MCF 10A (cell line): ENCODE results near the gene MAPK11. TPM values are rescaled to one million over a fixed set of nuclear protein-coding genes. Genes with fewer than 3 reads are reported as not detected.

Experiments
- BruUV-seq: library from RNA; stranded (reverse); fragments of 400-500 nt; replicated peaks from 2 replicates; lab custom pipeline; 2021; lab: Mats Ljungman, UMichigan
- CTCF ChIA-PET: fragments of 300-600 bp; sonication (Branson Sonifier 250); formaldehyde crosslinking; extraction: SDS; loops from one replicate; lab custom pipeline; 2021; ENCODE audit warnings: antibody characterized with exemption, inconsistent platforms; lab: Yijun Ruan, JAX
- POLR2A ChIA-PET: fragments of 300-600, 350-650 bp; sonication (Branson Sonifier 250); formaldehyde crosslinking; extraction: SDS; loops from one replicate; lab custom pipeline; 2020; ENCODE audit warnings: antibody characterized with exemption, inconsistent platforms; lab: Yijun Ruan, JAX
- DNase-seq: peaks from one replicate; pipeline ENCODE4 v3.0.0-alpha.2; 2018; ENCODE audit not compliant: unreplicated experiment
- H3K27ac Mint-ChIP-seq: one replicate; pipeline ENCODE4 v1.8.0; 2022; ENCODE audit warnings: mild to moderate bottlenecking, low read depth, mixed read lengths; ENCODE audit not compliant: unreplicated experiment
- H3K27me3 Mint-ChIP-seq: one replicate; pipeline ENCODE4 v1.8.0; 2022; ENCODE audit warnings: mixed read lengths; ENCODE audit not compliant: insufficient read depth, unreplicated experiment
- H3K36me3 Mint-ChIP-seq: one replicate; pipeline ENCODE4 v1.8.0; 2022; ENCODE audit warnings: mild to moderate bottlenecking, moderate library complexity, mixed read lengths; ENCODE audit not compliant: insufficient read depth, unreplicated experiment
- H3K4me1 Mint-ChIP-seq: one replicate; pipeline ENCODE4 v1.8.0; 2022; ENCODE audit warnings: mixed read lengths; ENCODE audit not compliant: insufficient read depth, unreplicated experiment
- H3K4me3 Mint-ChIP-seq: one replicate; pipeline ENCODE4 v1.8.0; 2022; ENCODE audit warnings: mild to moderate bottlenecking, moderate library complexity, mixed read lengths; ENCODE audit not compliant: unreplicated experiment
- H3K9me3 Mint-ChIP-seq: one replicate; pipeline ENCODE4 v1.8.0; 2022; ENCODE audit warnings: mixed read lengths; ENCODE audit not compliant: unreplicated experiment
- intact Hi-C: fragments of 100-400 bp; cut with micrococcal nuclease; formaldehyde crosslinking; loops from 2 replicates; pipeline ENCODE4 v1.14.1; 2022
- total RNA-seq: library from RNA; stranded (reverse); gene quantifications from 2 replicates; pipeline ENCODE4 v1.2.3, GENCODE V29; 2022
- TF ChIP-seq, protein P1 (sequence below): fragments of 200-600 bp; IDR thresholded peaks from one replicate; pipeline ENCODE4 v1.8.0; 2022; ENCODE audit warnings: antibody characterized with exemption, mild to moderate bottlenecking; ENCODE audit not compliant: unreplicated experiment

Gene MAPK11
- total RNA-seq, 1 experiment from 2014 or later, result 10.4 TPM

DNA sequence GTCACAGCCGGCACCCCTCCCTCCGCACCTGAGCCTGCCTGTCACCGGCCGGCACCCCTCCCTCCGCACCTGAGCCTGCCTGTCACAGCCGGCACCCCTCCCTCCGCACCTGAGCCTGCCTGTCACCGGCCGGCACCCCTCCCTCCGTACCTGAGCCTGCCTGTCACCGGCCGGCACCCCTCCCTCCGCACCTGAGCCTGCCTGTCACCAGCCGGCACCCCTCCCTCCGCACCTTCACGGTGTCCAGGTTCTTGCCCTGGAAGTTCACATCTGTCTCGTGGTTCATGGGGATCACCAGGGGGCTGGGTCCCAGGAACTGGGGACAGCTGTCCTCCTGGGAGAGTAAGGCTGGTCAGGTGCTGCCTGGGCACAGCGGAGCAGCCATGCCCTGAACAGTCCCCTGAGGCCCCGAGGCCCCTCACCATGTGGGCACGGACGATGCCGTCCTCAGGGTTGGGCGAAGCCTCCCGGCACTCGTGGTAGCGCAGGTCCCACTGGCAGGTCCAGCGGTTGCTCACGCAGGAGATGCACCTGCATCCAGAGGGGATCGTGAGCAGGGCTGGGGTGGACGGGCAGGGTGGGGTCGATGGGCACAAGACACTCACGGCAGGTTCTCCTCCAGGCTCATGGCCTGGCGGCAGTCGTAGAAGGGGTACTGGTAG lies 15.5 kb upstream of the MAPK11 start:
- peaks cover 76% of the 10 kb centered on the region for H3K36me3 Mint-ChIP-seq
- no peaks in the 10 kb centered on the region for H3K27me3 Mint-ChIP-seq
- ChIA-PET CTCF (interaction anchor here (0.6 kb wide), 1 partner anchor 35 kb away, joined by 3 read pairs; no protein-coding TSS in a partner anchor), POLR2A (interaction anchor here (1.9 kb wide), 1 partner anchor 14 kb away, joined by 4 read pairs; no protein-coding TSS in a partner anchor)
- H3K4me3 Mint-ChIP-seq, result no peak overlapping the region
- H3K4me1 Mint-ChIP-seq, result peaks cover 4% of the 10 kb centered on the region
- TF ChIP-seq, protein P1, sequence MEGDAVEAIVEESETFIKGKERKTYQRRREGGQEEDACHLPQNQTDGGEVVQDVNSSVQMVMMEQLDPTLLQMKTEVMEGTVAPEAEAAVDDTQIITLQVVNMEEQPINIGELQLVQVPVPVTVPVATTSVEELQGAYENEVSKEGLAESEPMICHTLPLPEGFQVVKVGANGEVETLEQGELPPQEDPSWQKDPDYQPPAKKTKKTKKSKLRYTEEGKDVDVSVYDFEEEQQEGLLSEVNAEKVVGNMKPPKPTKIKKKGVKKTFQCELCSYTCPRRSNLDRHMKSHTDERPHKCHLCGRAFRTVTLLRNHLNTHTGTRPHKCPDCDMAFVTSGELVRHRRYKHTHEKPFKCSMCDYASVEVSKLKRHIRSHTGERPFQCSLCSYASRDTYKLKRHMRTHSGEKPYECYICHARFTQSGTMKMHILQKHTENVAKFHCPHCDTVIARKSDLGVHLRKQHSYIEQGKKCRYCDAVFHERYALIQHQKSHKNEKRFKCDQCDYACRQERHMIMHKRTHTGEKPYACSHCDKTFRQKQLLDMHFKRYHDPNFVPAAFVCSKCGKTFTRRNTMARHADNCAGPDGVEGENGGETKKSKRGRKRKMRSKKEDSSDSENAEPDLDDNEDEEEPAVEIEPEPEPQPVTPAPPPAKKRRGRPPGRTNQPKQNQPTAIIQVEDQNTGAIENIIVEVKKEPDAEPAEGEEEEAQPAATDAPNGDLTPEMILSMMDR, result no peak
- BruUV-seq, result no TSS peak
- DNase-seq, result no peak
- no peaks in the 10 kb centered on the region for H3K9me3 Mint-ChIP-seq
- no peak overlapping the region for H3K27ac Mint-ChIP-seq
- intact Hi-C loops, result no loop called here

DNA sequence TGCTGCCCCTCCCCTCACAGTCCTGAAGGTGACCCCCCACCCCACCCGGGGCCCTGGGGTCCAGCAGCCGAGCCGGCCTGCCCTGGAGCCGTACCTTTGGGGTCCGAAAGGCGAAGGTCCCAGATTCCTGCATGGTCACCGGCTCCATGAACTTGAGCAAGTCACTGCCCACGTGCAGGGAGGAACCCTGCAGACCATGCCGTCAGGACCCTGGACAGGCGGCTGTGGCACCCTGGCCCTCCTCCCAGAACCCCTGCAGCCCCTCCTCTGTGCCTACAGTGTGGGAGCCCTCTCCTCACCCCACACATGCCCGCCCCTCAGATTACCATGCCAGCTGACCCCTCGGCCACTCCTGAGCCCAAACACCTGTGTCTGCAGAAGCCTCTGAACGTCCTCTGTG lies 14.3 kb upstream of the MAPK11 start:
- CTCF ChIA-PET, result interaction anchor here (0.6 to 0.7 kb wide), 2 partner anchors 8 to 19 kb away, joined by 4 read pairs; no protein-coding TSS in a partner anchor

DNA sequence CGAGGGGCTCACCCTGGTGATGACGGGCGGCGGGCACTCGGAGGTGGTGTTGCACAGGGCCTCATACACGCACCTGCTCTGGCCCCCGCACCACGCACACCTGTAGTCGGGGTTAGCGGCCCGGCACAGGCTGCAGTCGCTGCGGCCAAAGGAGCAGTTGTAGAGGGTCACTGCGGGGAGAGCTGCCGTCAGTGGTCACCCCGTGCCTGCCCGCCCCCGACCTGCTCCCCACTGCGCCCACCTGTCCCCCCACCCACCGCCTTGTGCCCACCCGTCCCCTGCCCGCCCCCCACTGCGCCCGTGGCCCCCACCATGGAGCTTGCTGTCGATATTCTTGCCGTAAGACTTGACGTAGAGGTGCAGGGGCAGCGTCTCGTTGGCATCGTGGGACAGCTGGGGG lies 13.6 kb upstream of the MAPK11 start:
- Mint-ChIP-seq H3K36me3 (peaks cover 75% of the 10 kb centered on the region), H3K4me1 (peaks cover 4% of the 10 kb centered on the region), H3K27me3 (no peaks in the 10 kb centered on the region), H3K4me3 (no peak overlapping the region), H3K9me3 (no peaks in the 10 kb centered on the region), H3K27ac (no peak overlapping the region)
- CTCF ChIA-PET, result interaction anchor here (0.6 kb wide), 1 partner anchor 20 kb away, joined by 4 read pairs; no protein-coding TSS in a partner anchor
- TF ChIP-seq, protein P1, result no peak
- intact Hi-C loops, result loop anchor here (2.0 kb wide), 2 partner anchors 43 to 59 kb away; partner anchors contain the start of genes DENND6B and PPP6R2
- no TSS peak for BruUV-seq
- no peak for DNase-seq
- POLR2A ChIA-PET, result interaction anchor here (1.1 to 2.9 kb wide), 2 partner anchors 21 to 38 kb away, joined by 3 to 22 read pairs; no protein-coding TSS in a partner anchor

More for the DNA sequence above, 14.3 kb upstream of the MAPK11 start:
- H3K27ac Mint-ChIP-seq, result no peak overlapping the region
- BruUV-seq, result no TSS peak
- peaks cover 4% of the 10 kb centered on the region for H3K4me1 Mint-ChIP-seq
- intact Hi-C loops, result no loop called here
- no peak overlapping the region for H3K4me3 Mint-ChIP-seq
- POLR2A ChIA-PET, result interaction anchor here (0.6 to 0.8 kb wide), 2 partner anchors 13 to 21 kb away, joined by 3 to 4 read pairs; no protein-coding TSS in a partner anchor
- H3K36me3 Mint-ChIP-seq, result peaks cover 76% of the 10 kb centered on the region
- no peaks in the 10 kb centered on the region for H3K27me3 Mint-ChIP-seq
- DNase-seq, result no peak
- TF ChIP-seq, protein P1, result no peak
- no peaks in the 10 kb centered on the region for H3K9me3 Mint-ChIP-seq
